Measurements from ENCODE around the gene DCAF8L1.
"Not testable (repeated sequence)": the region's sequence is repeated elsewhere in the genome, so short reads cannot be mapped to it uniquely, and the experiment has no call there.

The DCAF8L1 gene

GRCh38 chrX:27981349-27981748 lies at the start of gene DCAF8L1:
DCAF8L1 (minus strand) TSS chrX:27981449; CDS start chrX:27981334, 115 bp downstream.
- DNase-seq (ENCODE audit: low spot score), result no peak

GRCh38 chrX:28022371-28022770 lies 41.1 kb upstream of the DCAF8L1 start:
- no peak for DNase-seq (ENCODE audit: low spot score)

- no peak for DNase-seq (ENCODE audit: low spot score)
Observed at GRCh38 chrX:28016823-28017222, 35.6 kb upstream of the DCAF8L1 start.

- no peak for DNase-seq (ENCODE audit: low spot score)
Observed at GRCh38 chrX:28015993-28016392, 34.7 kb upstream of the DCAF8L1 start.

- no peak for DNase-seq (ENCODE audit: low spot score)
Observed at GRCh38 chrX:28010875-28011274, 29.6 kb upstream of the DCAF8L1 start.

- no peak for DNase-seq (ENCODE audit: low spot score)
Observed at GRCh38 chrX:27998666-27999065, 17.4 kb upstream of the DCAF8L1 start.

GRCh38 chrX:27997622-27998021 lies 16.4 kb upstream of the DCAF8L1 start:
- DNase-seq (ENCODE audit: low spot score), result no peak

- no peak for DNase-seq (ENCODE audit: low spot score)
Observed at GRCh38 chrX:27996132-27996531, 14.9 kb upstream of the DCAF8L1 start.

GRCh38 chrX:27995611-27996010 lies 14.4 kb upstream of the DCAF8L1 start:
- no peak for DNase-seq (ENCODE audit: low spot score)

- no peak for DNase-seq (ENCODE audit: low spot score)
Observed at GRCh38 chrX:27987862-27988646, 6.8 kb upstream of the DCAF8L1 start.

GRCh38 chrX:27976934-27977333 lies 4.3 kb downstream of the DCAF8L1 start:
- DNase-seq (ENCODE audit: low spot score), result not testable (repeated sequence)

- DNase-seq (ENCODE audit: low spot score), result no peak
Observed at GRCh38 chrX:27976284-27976683, 5.0 kb downstream of the DCAF8L1 start.

- no peak for DNase-seq (ENCODE audit: low spot score)
Observed at GRCh38 chrX:27968878-27969277, 12.4 kb downstream of the DCAF8L1 start.

GRCh38 chrX:27968352-27968751 lies 12.9 kb downstream of the DCAF8L1 start:
- DNase-seq (ENCODE audit: low spot score), result no peak

- DNase-seq (ENCODE audit: low spot score), result no peak
Observed at GRCh38 chrX:27966955-27967354, 14.3 kb downstream of the DCAF8L1 start.

- DNase-seq (ENCODE audit: low spot score), result no peak
Observed at GRCh38 chrX:27966492-27966891, 14.8 kb downstream of the DCAF8L1 start.

GRCh38 chrX:27965348-27965747 lies 15.9 kb downstream of the DCAF8L1 start:
- DNase-seq (ENCODE audit: low spot score), result not testable (repeated sequence)

- DNase-seq (ENCODE audit: low spot score), result no peak
Observed at GRCh38 chrX:27964432-27964831, 16.8 kb downstream of the DCAF8L1 start.

GRCh38 chrX:27960410-27960809 lies 20.8 kb downstream of the DCAF8L1 start:
- not testable (repeated sequence) for DNase-seq (ENCODE audit: low spot score)

- no peak for DNase-seq (ENCODE audit: low spot score)
Observed at GRCh38 chrX:27953171-27953570, 28.1 kb downstream of the DCAF8L1 start.

GRCh38 chrX:27933361-27933760 lies 47.9 kb downstream of the DCAF8L1 start:
- DNase-seq (ENCODE audit: low spot score), result no peak

Data from globus pallidus (tissue), 1 donor.